ENCODE results near the gene ALDOC.
A peak's percentile ranks its signal among the peaks of the same experiment; 100 is the strongest.
"Not testable (repeated sequence)": the region's sequence is repeated elsewhere in the genome, so short reads cannot be mapped to it uniquely, and the experiment has no call there.

ALDOC gene

DNA sequence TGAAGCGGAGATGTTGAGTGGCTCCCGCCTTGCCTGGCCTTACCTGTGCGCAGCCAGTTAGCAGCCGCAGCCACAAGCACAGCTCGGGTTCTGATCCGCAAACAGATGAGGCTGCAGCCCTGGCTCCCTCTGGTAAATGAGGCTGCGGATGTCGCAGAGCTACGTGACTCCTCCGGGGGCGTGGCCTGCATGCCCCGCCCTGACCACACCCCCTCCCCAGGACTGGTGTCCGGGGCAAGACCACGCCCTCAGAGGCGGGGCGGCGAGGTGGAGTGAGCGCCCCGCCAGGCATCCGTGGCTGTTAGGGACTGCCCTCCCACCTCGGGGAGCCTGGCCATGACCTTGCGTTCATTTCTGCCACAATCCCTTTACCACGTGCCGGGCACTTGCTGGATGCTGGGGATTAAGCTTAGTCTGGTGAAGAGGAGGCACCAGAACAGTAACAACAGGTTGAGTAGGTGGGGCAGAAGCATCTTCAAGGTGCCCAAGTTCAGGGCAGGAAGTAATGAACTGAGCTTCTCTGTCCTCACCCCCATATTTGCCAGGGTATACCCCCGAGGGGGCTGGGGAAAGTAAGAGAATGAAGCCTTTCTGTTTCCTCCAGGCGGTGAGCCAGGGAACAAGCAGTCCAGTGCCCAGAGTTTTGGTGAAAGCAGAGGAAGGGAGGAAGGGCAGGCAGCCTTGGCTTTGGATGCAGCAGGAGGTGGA lies at the start of gene ALDOC:
Gene ALDOC, minus strand, starts transcription at position 138 of the 708 bp plus-strand sequence. CDS start 1,363 bp downstream, outside the sequence.
- peak; percentile 98 for DNase-seq

DNA sequence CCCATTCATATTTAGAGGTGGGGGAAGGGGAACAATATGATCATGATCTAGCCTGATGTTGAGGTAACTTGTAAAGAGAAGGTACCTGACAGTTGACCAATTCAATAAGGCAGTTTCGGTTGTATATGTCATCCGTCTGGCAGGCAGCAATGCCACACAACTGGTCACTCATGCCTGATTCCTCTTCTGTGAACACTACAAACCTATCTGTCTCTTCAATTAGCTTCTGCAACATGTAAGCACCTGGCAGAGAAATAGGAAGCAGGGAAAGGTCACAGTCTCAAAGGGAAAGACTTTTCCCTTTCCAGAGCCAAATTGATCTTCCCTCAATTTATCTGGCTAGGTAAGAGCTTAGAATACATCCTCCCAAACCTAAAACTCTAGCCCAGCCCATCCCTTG lies 47.5 kb upstream of the ALDOC start:
- DNase-seq = no peak

DNA sequence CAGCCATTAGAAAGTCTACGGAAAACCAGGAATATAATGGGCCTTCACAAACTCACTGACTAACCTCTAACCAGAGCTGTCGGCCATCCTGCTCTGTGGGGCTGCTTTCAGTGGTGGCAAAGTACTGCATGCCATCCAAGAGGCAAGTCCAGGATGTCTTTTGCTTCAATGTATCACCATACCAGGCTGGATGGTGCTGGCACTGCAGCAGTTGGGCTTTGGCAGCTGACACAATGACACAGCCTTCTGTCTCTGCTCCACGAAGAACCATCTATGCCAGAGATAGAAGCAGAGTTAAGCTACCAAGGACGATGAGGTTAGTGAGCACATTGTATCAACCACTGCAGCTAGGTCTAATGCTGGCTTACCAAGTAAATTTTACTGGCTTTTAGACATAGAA lies 47.0 kb upstream of the ALDOC start:
- no peak for DNase-seq

DNA sequence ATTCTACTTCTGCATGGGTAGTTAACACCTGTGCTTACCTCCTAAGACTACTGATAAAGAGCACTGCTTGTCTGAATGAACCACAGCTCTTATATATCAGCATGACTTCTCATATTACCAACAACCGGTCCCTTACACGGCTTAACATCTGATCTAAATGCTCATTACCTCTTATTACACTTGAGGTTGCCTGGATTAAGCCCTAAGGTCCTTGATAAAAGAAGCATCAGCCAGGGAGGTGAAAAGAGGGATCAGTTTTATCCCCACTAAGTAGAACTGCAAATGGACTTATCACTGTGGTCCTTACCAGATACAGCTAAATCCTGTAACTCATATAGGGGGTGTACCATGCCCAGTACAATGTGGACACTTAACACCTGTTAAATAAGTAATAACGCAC lies 45.5 kb upstream of the ALDOC start:
- DNase-seq = no peak

DNA sequence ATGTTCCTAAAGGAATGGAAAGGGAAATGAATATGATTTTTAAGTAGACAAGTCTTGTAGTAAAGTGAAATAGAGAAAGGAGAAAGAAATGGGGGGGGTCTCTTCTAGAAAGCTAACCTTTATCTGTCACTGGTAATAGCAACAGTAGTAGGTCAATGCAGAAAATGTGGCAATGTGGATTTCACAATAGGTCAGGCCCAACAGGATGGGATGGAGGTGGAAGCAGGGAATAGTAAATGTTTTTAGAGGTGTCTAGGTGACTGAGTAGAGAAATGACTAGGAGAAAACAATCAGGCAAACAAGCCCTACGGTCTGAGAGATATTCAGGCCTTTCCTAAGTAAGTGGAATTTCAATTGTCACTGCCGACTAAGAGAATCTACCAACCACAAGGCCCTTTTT lies 43.3 kb upstream of the ALDOC start:
- no peak for DNase-seq

DNA sequence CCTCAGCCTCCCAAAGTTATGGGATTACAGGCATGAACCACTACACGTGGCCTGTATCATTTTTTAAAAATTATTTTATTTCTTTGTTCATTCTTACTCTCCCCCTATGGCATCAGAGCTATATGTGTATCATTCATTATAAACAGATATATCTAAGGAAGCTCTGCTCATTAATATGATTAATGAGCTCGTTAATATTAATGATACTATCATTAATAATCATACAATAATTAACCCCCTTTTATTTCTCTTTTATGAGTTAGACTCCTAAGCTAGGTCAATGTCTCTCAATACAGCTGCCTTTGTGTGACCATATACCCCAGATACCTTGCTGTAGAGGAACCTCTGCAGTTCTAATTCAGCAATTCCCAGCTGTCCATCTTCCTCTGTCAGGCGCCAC lies 41.8 kb upstream of the ALDOC start:
- no peak for DNase-seq

DNA sequence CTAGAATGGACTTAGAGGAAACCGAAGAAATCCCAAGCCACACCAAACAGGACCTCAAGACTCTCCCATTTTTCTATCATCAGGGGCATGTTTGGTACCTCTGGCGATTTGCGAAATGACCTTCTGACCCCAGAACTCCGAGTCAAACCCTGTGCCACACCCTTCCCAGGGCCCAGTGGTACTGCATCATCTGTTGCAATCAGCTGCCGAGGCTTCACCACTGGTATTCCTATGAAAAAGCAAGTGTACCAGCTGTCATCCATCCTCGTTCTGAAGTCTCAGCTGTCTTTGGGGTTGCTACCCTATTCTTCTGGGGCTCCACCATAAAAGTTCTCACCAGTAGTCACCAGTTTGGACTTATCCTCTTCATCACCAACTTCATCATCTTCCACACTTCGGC lies 39.6 kb upstream of the ALDOC start:
- DNase-seq = no peak

DNA sequence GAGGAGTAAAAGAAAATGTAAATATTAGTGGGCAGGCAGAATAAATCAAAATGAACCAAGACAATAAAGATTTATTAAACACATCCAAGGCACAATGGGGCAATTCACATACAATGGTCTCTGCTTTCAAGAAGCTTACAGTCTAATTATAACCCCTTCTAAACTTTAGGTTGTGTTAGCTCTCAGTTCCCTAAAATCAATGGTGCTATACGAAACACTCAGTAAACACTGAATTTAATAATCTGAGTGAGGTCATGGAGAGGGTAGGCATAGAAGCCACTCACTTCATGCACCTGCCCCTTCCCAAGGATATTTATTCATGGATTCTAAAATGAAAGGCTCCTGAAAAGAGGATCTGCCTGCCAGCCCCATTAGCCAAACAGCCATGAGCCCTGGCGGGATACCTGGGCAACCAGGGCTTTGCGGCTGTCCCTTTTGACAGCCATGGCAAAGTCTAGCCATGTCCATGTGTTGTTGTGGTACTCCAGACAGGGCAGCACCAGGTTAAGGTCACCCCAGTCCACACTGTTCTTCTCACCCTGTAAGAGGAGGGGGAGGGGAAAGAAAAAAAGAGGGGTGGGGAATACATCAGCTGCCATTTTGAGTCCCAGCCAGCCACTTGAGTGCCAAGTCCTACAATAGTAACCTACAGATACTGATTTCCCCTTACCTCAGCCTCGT lies 38.7 kb upstream of the ALDOC start:
- no peak for DNase-seq

DNA sequence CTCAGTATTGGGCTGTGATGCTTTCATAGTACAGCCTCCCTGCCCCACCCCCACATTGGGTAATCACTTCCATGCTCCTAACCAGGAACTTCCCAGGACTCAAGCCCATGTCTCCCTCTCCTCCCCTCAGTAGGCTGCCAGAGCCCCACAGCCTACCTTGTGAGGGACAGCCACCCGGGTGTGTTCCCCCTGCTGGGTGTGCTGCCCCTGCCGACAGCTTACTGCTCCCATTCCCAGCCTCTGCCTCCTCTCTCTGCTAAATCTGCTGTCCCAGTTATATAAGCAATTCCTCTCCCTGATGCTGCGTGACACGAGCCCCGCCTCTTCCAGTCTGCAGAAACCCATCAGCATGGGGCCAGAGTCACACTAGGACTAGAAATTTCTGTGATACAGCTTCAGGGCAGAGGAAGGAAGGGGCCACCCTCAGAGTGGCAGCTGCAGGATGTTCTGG lies 37.3 kb upstream of the ALDOC start, which contains the start of gene RSKR:
Gene RSKR, minus strand, starts transcription at position 255 of the 451 bp plus-strand sequence. Its CDS starts 24 bp downstream, at position 231.
- no peak for DNase-seq

DNA sequence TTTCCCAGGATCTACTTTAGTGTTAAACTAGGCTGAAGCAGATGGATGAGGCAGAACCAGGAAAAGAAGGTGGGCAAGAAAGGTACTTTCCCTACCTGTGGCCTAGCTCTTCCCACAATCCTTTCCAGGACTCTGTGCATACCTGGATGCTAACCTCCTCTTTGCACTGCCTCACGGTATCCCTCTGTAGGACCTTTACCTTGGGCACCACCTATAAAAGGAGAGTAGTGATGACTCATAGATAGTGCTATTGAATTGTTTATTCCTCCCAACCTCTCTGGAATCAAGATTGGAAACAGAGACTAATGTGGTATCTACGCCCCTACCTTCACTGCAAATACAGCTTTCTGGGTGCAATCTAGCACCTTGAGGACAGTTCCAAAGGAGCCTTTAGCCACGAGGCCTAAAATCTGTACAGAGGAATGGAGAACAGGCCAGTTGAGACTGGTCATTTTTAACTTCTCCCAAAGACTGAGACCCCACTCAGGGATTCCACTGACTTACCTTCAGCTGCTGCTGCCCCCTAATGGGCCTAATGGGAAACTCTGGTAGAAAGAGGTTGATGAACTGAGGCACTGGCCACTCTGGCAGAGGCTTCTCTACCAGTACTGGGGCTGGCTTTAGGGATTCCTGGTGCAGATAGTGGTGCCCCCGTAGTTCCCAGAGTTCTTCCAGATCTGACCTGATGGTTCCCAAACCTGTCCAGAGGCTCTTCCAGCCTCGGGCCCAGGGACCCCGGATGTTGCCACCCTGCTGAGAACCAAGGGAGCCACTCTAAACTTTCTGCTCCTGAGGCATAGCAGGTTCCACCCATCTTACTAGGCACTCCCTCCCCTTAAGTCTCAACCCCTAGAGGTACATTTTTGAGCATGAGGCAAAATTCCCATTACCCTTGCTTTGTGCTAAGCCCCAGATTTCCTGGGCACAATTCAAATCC lies 36.5 kb upstream of the ALDOC start:
- DNase-seq = peak; percentile 54

DNA sequence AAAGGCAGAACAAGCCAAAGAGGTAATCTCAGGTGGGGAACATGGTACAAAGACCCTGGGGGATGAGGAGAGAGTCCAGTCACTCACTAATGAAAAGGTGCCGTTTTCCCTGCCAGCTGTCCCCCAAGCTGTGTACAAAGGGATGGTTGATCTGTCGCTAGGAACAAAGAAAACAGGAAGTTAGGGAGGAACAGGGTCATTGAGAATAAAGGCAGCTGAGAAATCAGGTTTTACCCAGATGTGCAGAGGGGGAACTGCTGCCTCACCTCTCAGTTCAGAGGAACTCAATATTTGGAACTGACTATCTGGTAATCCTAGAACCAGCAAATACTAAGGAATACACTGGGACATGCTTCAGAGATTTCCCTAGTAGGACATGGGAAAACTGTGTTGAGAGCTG lies 35.8 kb upstream of the ALDOC start:
- no peak for DNase-seq

DNA sequence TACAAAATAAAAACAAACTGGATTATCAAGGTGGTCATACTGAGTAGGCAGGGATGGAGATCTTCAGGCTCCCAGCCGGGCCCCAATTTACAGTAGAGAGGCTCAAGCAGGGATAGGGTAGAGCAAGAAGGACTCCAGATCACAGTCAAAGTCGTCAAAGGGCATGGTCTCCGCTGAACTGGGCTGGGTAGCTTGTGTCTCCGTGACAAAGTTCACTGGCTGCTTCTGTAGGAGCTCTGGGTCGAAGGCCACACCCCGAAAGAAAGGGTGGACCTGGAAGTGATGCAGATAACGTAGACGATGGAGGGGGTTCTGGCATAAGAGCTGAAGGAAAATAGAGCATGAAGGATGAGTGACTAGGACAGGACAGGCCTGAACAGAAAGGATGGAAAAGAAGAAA lies 33.7 kb upstream of the ALDOC start:
- no peak for DNase-seq

DNA sequence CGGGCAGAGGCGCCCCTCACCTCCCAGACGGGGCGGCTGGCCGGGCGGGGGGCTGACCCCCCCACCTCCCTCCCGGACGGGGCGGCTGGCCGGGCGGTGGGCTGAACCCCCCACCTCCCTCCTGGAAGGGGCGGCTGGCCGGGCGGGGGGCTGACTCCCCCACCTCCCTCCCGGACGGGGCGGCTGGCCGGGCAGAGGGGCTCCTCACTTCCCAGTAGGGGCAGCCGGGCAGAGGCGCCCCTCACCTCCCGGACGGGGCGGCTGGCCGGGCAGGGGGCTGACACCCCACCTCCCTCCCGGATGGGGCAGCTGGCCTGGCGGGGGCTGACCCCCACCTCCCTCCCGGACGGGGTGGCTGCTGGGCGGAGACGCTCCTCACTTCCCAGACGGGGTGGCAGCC lies 27.3 kb upstream of the ALDOC start:
- not testable (repeated sequence) for DNase-seq

DNA sequence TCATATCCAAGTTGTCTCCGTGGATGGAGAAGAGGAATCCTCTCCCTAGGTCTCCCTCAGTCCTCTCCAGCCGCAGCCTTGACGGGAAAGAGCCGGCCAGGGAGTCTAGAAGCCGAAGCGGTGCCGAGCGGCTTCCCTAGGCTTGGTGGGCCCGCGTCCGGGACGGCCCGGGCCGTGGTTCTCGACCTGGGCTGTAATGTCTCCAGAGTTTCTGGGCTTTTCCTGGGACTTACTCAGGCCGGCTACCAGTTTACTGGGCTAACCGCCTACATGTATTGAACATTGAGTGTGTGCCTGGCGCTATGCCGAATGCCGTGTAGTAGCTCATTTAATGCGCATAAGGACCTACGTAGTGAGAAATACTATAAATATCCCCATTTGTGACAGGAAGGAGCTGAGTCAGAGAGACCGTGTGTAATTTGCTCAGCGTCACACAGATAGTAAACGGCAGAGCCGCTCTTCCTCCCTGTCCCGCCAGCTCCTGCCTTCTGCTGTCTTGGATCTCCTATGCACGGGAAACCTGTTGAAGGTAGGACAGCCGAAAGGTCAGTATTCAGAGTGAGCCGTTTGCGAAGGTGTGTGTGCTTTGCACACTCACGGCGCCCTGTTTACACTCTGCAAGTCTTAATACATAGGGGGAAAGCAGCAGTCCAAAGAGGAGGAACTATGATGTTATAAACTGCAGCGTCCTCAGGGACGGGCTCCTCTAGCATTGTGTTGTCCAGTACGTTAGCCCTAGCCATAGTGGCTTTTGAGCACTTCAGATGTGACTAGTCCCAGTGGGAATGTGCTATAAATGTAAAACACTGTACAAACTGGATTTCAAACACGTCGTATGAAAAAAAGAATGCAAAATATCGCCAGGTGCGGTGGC lies 22.9 kb upstream of the ALDOC start:
- peak; percentile 71 for DNase-seq

DNA sequence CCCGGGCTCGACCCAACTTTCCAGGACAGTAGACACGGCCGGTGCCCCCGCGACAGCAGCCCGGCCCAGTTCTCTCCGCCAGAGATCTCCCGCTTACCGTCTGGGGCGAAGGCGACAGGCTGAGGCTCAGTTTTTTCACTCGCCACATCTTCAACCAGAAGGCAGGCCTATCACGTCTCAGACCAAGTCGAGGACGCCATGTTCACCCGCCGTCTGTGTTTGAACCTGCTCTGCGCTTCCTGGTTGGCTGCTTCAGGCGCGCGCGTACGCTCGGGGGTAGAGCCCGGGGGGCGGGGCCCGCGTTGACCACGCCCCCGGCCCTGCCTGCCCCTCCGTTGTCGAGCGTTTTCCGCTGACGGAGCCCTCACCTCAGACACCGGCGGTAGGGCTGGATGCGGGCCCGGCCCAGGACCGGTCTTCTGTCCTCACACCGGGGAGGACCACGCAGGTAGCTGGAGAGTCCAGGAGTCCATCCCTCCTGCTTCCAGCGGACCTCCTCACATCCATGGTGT lies 22.2 kb upstream of the ALDOC start, which contains the start of gene SPAG5:
Gene SPAG5, minus strand, starts transcription at position 227 of the 512 bp plus-strand sequence. Its CDS starts 79 bp downstream, at position 148.
- DNase-seq = peak; percentile 95

DNA sequence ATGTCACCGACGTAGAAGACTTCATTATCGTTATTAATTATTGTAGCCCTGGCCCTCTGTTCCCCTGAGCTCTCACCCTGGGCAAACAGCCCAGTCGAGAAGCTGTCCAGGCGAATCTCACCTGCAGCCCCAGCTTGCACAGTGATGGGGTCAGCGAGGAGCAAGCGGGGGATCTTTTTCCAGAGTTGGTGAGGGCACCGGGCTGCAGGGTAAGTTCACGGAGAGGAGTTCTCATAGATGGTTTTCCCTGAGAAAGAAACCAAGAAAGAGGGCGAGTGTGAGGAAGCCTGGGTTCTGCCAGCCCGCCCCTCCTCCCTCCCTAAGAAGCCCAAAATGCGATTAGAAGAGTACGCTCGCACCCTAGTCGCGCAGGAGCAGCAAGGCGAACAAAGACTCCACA lies 21.7 kb upstream of the ALDOC start:
- no peak for DNase-seq

DNA sequence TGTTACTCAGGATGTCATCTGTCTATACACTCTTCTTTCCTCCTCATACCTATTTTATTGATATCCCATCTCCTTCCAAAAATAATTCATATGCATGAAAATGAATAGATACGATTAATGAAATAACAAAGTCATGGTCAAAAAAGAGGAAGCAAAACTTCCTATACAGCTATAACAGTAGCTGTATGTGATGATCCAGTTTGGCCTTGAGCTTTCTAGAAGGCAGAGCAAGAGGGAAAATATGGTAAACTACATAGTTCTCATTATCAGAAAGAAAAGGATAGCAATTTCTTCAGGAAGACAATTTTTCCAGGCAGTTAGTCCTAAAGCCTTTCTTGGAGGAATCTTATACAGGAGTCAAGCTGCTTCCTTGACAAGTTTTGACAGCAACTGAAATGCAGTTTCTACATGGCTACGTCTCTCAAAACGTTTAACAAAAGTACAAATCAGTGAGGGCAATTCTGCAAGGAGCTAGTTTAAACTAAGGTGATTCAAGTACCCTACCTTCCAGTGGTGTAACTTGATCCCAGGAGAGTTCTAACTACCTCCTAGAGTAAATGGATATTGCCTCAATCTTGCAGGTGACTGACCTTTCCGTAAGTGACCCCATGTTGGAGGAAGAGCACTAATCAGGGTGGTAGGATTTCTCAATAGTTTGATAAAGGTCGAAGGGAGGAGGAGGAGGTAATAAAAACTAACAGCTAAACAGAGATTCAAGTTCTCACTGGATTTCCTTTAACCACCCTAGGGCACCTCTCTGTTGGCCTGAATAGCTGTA lies 21.1 kb upstream of the ALDOC start:
- no peak for DNase-seq

DNA sequence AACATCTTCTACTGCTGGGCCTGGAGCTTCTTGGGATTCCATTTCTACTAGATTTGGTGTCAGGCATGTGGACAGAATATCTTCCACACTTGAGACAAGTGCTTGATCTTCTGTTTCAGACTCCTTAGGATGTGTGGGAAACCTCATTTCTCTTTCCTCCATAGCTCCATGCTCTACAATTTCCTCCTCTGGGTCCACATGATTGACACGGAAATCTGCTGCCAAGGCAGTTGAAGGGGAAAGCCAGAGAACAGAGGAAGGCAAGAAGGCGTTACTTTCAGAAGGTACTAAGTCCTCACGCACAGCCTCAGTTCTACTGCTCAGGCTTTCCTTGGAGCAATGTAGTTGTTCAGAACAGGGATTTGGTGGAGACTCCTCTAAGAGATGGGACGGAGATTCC lies 15.6 kb upstream of the ALDOC start:
- DNase-seq = no peak

DNA sequence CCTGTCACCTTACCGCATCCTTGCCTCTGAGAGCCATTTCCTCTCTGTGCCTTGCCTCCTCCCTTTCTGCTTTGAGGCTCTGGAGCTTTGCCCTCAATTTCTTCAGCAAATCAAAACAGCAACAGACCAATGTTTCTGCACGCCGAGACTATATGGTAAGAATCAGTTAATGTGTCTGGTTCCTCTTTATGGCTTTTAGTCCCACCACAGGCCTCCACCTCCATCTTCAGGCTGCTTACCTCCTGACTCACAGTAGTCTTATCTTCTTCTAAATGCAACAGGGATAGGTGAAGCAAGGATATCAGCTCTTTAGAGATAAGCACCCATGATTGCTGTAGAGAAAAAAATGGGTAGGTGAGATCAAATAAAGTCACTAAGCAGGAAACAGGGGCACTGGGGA lies 9.2 kb upstream of the ALDOC start:
- no peak for DNase-seq

DNA sequence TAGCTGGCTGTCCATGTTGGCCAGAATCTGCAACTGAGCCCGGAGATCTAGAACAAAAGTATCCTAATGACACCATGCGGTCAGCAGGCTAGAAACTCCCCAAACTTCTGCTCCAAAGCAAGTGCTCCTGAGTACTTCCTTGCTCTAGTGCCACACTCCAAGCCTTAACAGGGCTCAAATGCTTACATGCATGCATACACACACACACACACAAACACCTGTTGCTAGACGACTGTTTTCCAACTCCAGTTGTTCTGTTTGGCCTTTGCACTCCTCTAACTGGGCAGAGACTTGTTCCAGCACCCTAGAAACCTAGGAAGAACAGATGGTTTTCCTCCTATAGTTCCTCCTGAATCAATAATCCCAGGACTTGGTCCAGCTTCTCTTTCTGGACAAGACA lies 7.7 kb upstream of the ALDOC start:
- no peak for DNase-seq

DNA sequence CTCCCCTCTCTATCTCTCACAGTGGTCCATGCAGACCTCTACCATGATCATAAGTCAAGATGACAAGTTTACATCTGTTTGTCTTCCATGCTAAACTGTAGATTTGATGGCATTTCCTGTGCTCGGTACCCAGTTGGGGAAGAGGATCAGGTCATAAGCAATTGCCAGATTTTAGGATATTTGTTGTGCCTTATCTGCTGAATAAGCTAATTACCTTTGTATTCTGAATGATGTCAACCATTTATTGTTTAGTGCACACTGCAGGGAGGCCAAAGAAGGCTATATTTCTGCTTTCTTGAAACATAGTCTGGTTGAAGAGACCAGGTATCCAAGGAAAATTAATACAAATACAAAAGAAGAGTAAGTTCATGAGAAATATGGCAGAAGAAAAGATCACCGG lies 5.8 kb upstream of the ALDOC start:
- DNase-seq = no peak

Data from CD4-positive, alpha-beta T cell treated with Interleukin-10 for 1 hour (primary cell).